ENCODE measurements around the gene DES. TPM values are rescaled to one million over a fixed set of nuclear protein-coding genes. Genes with fewer than 3 reads are reported as not detected.

The DES gene
- total RNA-seq, 1 experiment from 2014 or later: 1.6 TPM

DNA sequence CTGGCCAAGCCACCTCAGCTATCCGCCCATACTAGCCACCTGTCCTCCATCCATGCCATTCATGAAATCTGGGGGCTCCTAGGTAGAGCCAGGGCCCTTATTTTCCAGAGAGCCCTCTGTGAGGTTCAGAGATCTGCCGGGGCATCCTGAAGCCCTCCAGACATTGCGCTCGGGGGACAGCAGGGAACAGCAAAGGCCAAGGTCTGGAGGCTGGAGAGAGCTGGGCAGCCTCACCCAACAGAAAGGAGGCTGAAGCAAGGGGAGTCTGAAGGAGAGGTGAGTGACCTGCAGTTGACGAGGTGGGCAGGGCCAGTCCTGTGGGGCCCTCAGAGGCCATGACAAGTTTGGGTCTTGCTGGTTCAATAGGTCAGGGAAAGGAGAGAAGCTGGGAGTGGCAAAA is 8.6 kb upstream of the DES start (continued):
- TF ChIP-seq, protein P1, sequence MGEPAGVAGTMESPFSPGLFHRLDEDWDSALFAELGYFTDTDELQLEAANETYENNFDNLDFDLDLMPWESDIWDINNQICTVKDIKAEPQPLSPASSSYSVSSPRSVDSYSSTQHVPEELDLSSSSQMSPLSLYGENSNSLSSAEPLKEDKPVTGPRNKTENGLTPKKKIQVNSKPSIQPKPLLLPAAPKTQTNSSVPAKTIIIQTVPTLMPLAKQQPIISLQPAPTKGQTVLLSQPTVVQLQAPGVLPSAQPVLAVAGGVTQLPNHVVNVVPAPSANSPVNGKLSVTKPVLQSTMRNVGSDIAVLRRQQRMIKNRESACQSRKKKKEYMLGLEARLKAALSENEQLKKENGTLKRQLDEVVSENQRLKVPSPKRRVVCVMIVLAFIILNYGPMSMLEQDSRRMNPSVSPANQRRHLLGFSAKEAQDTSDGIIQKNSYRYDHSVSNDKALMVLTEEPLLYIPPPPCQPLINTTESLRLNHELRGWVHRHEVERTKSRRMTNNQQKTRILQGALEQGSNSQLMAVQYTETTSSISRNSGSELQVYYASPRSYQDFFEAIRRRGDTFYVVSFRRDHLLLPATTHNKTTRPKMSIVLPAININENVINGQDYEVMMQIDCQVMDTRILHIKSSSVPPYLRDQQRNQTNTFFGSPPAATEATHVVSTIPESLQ (CRISPR knock-in tag; IDR thresholded peaks at IDR 0.05): no peak
- TF ChIP-seq MYBL2 (CRISPR knock-in tag; IDR thresholded peaks at IDR 0.05) (no peak), ZNF396 (CRISPR knock-in tag; IDR thresholded peaks at IDR 0.05; ENCODE audit: borderline replicate concordance) (no peak)
- TF ChIP-seq, protein P2, sequence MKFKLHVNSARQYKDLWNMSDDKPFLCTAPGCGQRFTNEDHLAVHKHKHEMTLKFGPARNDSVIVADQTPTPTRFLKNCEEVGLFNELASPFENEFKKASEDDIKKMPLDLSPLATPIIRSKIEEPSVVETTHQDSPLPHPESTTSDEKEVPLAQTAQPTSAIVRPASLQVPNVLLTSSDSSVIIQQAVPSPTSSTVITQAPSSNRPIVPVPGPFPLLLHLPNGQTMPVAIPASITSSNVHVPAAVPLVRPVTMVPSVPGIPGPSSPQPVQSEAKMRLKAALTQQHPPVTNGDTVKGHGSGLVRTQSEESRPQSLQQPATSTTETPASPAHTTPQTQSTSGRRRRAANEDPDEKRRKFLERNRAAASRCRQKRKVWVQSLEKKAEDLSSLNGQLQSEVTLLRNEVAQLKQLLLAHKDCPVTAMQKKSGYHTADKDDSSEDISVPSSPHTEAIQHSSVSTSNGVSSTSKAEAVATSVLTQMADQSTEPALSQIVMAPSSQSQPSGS (CRISPR knock-in tag; IDR thresholded peaks at IDR 0.05; ENCODE audit: borderline replicate concordance, low read depth): no peak
- TF ChIP-seq, protein P3, sequence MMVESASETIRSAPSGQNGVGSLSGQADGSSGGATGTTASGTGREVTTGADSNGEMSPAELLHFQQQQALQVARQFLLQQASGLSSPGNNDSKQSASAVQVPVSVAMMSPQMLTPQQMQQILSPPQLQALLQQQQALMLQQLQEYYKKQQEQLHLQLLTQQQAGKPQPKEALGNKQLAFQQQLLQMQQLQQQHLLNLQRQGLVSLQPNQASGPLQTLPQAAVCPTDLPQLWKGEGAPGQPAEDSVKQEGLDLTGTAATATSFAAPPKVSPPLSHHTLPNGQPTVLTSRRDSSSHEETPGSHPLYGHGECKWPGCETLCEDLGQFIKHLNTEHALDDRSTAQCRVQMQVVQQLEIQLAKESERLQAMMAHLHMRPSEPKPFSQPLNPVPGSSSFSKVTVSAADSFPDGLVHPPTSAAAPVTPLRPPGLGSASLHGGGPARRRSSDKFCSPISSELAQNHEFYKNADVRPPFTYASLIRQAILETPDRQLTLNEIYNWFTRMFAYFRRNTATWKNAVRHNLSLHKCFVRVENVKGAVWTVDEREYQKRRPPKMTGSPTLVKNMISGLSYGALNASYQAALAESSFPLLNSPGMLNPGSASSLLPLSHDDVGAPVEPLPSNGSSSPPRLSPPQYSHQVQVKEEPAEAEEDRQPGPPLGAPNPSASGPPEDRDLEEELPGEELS (CRISPR knock-in tag; IDR thresholded peaks at IDR 0.05): no peak

DNA sequence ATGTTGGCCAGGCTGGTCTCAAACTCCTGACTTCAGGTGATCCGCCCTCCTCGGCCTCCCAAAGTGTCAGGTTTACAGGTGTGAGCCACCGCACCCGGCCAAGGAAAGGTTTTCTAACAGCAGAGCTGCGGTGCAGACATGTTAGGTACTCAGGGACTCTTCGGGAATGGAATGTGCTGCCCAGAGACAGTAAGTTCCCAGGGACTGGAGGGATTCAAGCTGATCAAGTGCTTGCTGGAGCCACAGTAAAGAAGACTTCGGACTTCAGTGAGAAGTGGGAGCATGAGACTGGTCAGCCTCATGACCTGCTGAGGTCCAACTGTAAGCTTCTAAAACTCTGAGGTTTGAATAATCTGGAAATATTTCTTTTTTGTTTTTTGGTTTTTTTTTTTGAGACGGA is 7.8 kb upstream of the DES start:
- H3K9me3 Mint-ChIP-seq: peaks cover 6% of the 10 kb centered on the region; the same call in 1 of the 2 replicates
- peaks cover 5% of the 10 kb centered on the region for H3K27me3 Mint-ChIP-seq (ENCODE audit: low read depth)
- no peak overlapping the region for H3K4me3 Mint-ChIP-seq
- DNase-seq (ENCODE audit: low spot score): no peak
- H3K27ac Mint-ChIP-seq: no peak overlapping the region
- 0 out of 2 replicates have a peak, but pooled peaks cover 2% of the 10 kb centered on the region for H3K36me3 Mint-ChIP-seq
- H3K4me1 Mint-ChIP-seq: peaks cover 4% of the 10 kb centered on the region
- CTCF ChIA-PET: interaction anchor here (0.6 to 3.8 kb wide), 6 partner anchors 24 to 132 kb away, joined by 3 to 14 read pairs (median 5); partner anchors contain the start of gene SPEG
- POLR2A ChIA-PET: interaction anchor here (0.6 kb wide), 1 partner anchor 13 kb away, joined by 3 read pairs; no protein-coding TSS in a partner anchor
- ATAC-seq: no peak
- TF ChIP-seq, protein P4, sequence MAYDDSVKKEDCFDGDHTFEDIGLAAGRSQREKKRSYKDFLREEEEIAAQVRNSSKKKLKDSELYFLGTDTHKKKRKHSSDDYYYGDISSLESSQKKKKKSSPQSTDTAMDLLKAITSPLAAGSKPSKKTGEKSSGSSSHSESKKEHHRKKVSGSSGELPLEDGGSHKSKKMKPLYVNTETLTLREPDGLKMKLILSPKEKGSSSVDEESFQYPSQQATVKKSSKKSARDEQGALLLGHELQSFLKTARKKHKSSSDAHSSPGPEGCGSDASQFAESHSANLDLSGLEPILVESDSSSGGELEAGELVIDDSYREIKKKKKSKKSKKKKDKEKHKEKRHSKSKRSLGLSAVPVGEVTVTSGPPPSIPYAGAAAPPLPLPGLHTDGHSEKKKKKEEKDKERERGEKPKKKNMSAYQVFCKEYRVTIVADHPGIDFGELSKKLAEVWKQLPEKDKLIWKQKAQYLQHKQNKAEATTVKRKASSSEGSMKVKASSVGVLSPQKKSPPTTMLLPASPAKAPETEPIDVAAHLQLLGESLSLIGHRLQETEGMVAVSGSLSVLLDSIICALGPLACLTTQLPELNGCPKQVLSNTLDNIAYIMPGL (CRISPR knock-in tag; IDR thresholded peaks at IDR 0.05): no peak
- TF ChIP-seq NR3C1 (CRISPR knock-in tag; conservative IDR thresholded peaks at IDR 0.05; ENCODE audit: low read depth): no peak
- no peak for TF ChIP-seq CBFB (CRISPR knock-in tag; IDR thresholded peaks at IDR 0.05; ENCODE audit: low read depth)

DNA sequence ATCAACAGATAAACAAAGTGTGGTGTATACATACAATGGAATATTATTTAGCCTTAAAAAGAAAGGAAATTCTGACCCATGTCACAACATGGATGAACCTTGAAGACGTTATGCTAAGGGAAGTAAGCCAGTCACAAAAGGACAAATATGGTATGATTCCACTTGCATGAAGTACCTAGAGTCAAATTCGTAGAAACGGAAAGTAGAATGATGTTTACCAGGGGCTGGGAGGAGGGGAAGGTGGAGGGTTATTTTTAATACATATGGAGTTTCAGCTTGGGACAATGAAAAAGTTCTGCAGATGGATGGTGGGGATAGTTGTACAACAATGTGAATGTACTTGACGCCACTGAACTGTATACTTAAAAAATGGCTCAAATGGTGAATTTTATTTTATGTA is 3.3 kb upstream of the DES start:
- Mint-ChIP-seq H3K36me3 (0 out of 2 replicates have a peak, but pooled peaks cover 2% of the 10 kb centered on the region), H3K4me3 (no peak overlapping the region), H3K4me1 (peaks cover 25% of the 10 kb centered on the region), H3K9me3 (peaks cover 6% of the 10 kb centered on the region; the same call in 1 of the 2 replicates), H3K27ac (no peak overlapping the region), H3K27me3 (ENCODE audit: low read depth) (peaks cover 26% of the 10 kb centered on the region)
- ChIA-PET CTCF (interaction anchor here (1.1 to 5.6 kb wide), 3 partner anchors 12 to 115 kb away, joined by 5 to 77 read pairs (median 59); partner anchors contain the start of gene SPEG), POLR2A (no interaction called here)
- DNase-seq (ENCODE audit: low spot score) (no peak), ATAC-seq (no peak)
- no peak for TF ChIP-seq CREM (CRISPR knock-in tag; IDR thresholded peaks at IDR 0.05)
- TF ChIP-seq, protein P5, sequence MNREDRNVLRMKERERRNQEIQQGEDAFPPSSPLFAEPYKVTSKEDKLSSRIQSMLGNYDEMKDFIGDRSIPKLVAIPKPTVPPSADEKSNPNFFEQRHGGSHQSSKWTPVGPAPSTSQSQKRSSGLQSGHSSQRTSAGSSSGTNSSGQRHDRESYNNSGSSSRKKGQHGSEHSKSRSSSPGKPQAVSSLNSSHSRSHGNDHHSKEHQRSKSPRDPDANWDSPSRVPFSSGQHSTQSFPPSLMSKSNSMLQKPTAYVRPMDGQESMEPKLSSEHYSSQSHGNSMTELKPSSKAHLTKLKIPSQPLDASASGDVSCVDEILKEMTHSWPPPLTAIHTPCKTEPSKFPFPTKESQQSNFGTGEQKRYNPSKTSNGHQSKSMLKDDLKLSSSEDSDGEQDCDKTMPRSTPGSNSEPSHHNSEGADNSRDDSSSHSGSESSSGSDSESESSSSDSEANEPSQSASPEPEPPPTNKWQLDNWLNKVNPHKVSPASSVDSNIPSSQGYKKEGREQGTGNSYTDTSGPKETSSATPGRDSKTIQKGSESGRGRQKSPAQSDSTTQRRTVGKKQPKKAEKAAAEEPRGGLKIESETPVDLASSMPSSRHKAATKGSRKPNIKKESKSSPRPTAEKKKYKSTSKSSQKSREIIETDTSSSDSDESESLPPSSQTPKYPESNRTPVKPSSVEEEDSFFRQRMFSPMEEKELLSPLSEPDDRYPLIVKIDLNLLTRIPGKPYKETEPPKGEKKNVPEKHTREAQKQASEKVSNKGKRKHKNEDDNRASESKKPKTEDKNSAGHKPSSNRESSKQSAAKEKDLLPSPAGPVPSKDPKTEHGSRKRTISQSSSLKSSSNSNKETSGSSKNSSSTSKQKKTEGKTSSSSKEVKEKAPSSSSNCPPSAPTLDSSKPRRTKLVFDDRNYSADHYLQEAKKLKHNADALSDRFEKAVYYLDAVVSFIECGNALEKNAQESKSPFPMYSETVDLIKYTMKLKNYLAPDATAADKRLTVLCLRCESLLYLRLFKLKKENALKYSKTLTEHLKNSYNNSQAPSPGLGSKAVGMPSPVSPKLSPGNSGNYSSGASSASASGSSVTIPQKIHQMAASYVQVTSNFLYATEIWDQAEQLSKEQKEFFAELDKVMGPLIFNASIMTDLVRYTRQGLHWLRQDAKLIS (CRISPR knock-in tag; IDR thresholded peaks at IDR 0.05; ENCODE audit: borderline replicate concordance): no peak
- no peak for TF ChIP-seq ZNF423 (CRISPR knock-in tag; IDR thresholded peaks at IDR 0.05)
- TF ChIP-seq, protein P6, sequence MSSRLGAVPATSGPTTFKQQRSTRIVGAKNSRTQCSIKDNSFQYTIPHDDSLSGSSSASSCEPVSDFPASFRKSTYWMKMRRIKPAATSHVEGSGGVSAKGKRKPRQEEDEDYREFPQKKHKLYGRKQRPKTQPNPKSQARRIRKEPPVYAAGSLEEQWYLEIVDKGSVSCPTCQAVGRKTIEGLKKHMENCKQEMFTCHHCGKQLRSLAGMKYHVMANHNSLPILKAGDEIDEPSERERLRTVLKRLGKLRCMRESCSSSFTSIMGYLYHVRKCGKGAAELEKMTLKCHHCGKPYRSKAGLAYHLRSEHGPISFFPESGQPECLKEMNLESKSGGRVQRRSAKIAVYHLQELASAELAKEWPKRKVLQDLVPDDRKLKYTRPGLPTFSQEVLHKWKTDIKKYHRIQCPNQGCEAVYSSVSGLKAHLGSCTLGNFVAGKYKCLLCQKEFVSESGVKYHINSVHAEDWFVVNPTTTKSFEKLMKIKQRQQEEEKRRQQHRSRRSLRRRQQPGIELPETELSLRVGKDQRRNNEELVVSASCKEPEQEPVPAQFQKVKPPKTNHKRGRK (CRISPR knock-in tag; IDR thresholded peaks at IDR 0.05; ENCODE audit: borderline replicate concordance): no peak
- TF ChIP-seq, protein P7, sequence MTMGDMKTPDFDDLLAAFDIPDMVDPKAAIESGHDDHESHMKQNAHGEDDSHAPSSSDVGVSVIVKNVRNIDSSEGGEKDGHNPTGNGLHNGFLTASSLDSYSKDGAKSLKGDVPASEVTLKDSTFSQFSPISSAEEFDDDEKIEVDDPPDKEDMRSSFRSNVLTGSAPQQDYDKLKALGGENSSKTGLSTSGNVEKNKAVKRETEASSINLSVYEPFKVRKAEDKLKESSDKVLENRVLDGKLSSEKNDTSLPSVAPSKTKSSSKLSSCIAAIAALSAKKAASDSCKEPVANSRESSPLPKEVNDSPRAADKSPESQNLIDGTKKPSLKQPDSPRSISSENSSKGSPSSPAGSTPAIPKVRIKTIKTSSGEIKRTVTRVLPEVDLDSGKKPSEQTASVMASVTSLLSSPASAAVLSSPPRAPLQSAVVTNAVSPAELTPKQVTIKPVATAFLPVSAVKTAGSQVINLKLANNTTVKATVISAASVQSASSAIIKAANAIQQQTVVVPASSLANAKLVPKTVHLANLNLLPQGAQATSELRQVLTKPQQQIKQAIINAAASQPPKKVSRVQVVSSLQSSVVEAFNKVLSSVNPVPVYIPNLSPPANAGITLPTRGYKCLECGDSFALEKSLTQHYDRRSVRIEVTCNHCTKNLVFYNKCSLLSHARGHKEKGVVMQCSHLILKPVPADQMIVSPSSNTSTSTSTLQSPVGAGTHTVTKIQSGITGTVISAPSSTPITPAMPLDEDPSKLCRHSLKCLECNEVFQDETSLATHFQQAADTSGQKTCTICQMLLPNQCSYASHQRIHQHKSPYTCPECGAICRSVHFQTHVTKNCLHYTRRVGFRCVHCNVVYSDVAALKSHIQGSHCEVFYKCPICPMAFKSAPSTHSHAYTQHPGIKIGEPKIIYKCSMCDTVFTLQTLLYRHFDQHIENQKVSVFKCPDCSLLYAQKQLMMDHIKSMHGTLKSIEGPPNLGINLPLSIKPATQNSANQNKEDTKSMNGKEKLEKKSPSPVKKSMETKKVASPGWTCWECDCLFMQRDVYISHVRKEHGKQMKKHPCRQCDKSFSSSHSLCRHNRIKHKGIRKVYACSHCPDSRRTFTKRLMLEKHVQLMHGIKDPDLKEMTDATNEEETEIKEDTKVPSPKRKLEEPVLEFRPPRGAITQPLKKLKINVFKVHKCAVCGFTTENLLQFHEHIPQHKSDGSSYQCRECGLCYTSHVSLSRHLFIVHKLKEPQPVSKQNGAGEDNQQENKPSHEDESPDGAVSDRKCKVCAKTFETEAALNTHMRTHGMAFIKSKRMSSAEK (CRISPR knock-in tag; IDR thresholded peaks at IDR 0.05; ENCODE audit: borderline replicate concordance): no peak
- no peak for TF ChIP-seq ETV6 (CRISPR knock-in tag; IDR thresholded peaks at IDR 0.05)
- no peak for TF ChIP-seq MXD4 (CRISPR knock-in tag; IDR thresholded peaks at IDR 0.05; ENCODE audit: borderline replicate concordance)

Data from WTC11 (cell line).